IMR-90 (cell line): Measurements from ENCODE around the gene JMJD1C. TPM values are rescaled to one million over a fixed set of nuclear protein-coding genes. Genes with fewer than 3 reads are reported as not detected.

Source experiments
- ATAC-seq: fragments of 200-7000 bp; cut with Tn5 transposase; 2 replicates; pipeline ENCODE4 v1.9.1; 2020; ENCODE audit warnings: low read depth, mild to moderate bottlenecking, moderate library complexity
- BruUV-seq: library from RNA; stranded (reverse); fragments of 400-500 nt; replicated peaks from 2 replicates; lab custom pipeline; 2021; lab: Mats Ljungman, UMichigan
- CTCF ChIA-PET: fragments of 300-600 bp; formaldehyde crosslinking; extraction: SDS; loops from one replicate; lab custom pipeline; 2021; ENCODE audit warnings: antibody characterized with exemption; lab: Yijun Ruan, JAX
- POLR2A ChIA-PET: fragments of 300-600 bp; sonication (Branson Sonifier 250); formaldehyde crosslinking; loops from one replicate; lab custom pipeline; 2022; ENCODE audit warnings: antibody characterized with exemption; ENCODE audit not compliant: unreplicated experiment; lab: Charles Lee
- DNase-seq: peaks from one replicate; pipeline ENCODE4 v3.0.0; 2013
- H2AFZ ChIP-seq: replicated peaks from 2 replicates; pipeline ENCODE3; 2013; ENCODE audit warnings: low read length, mild to moderate bottlenecking; ENCODE audit not compliant: poor library complexity
- H2AK5ac ChIP-seq: 2 replicates; pipeline ENCODE4 v1.6.1; 2013; ENCODE audit warnings: low read depth, low read length, inconsistent platforms
- H2AK9ac ChIP-seq: replicated peaks from 2 replicates; pipeline ENCODE3; 2013; ENCODE audit warnings: mild to moderate bottlenecking, low read depth, low read length, moderate library complexity; ENCODE audit not compliant: poor library complexity
- H2BK120ac ChIP-seq: 2 replicates; pipeline ENCODE4 v1.6.1; 2013; ENCODE audit warnings: low read depth, low read length, inconsistent platforms
- H2BK15ac ChIP-seq: 3 replicates; pipeline ENCODE4 v1.6.1; 2013; ENCODE audit warnings: low read depth, low read length, inconsistent platforms
- H2BK20ac ChIP-seq: 2 replicates; pipeline ENCODE4 v1.6.1; 2013; ENCODE audit warnings: low read depth, mild to moderate bottlenecking, inconsistent platforms, low read length, moderate library complexity
- H2BK5ac ChIP-seq: 2 replicates; pipeline ENCODE4 v1.6.1; 2013; ENCODE audit warnings: mild to moderate bottlenecking, low read depth, low read length, inconsistent platforms; ENCODE audit not compliant: poor library complexity, severe bottlenecking
- H3K14ac ChIP-seq: replicated peaks from 2 replicates; pipeline ENCODE4 v1.6.1; 2013; ENCODE audit warnings: low read depth, low read length, inconsistent platforms
- H3K18ac ChIP-seq: 2 replicates; pipeline ENCODE4 v1.6.1; 2013; ENCODE audit warnings: low read depth, low read length, control low read depth
- H3K23ac ChIP-seq: 2 replicates; pipeline ENCODE4 v1.6.1; 2013; ENCODE audit warnings: low read depth, low read length, inconsistent platforms
- H3K27ac ChIP-seq: 2 replicates; pipeline ENCODE4 v1.5.1; 2013; ENCODE audit warnings: mild to moderate bottlenecking, control low read depth, low read length; ENCODE audit not compliant: insufficient read depth
- H3K27me3 ChIP-seq: 2 replicates; pipeline ENCODE4 v1.6.1; 2013; ENCODE audit warnings: low read length; ENCODE audit not compliant: control insufficient read depth, insufficient read depth
- H3K36me3 ChIP-seq: 2 replicates; pipeline ENCODE4 v1.6.1; 2013; ENCODE audit warnings: low read length, mixed read lengths; ENCODE audit not compliant: control insufficient read depth, insufficient read depth
- H3K4ac ChIP-seq: 2 replicates; pipeline ENCODE4 v1.6.1; 2013; ENCODE audit warnings: low read depth, low read length, inconsistent platforms
- H3K4me1 ChIP-seq: 2 replicates; pipeline ENCODE4 v1.6.1; 2013; ENCODE audit warnings: low read length, mixed read lengths; ENCODE audit not compliant: control insufficient read depth, insufficient read depth
- H3K4me2 ChIP-seq: 2 replicates; pipeline ENCODE4 v1.6.1; 2013; ENCODE audit warnings: low read depth, mild to moderate bottlenecking, control low read depth, low read length, moderate library complexity
- H3K4me3 ChIP-seq: 2 replicates; pipeline ENCODE4 v1.5.1; 2013; ENCODE audit warnings: low read depth, mild to moderate bottlenecking, control low read depth, low read length, moderate library complexity; ENCODE audit not compliant: insufficient read depth
- H3K56ac ChIP-seq: 2 replicates; pipeline ENCODE4 v1.6.1; 2013; ENCODE audit warnings: low read length, inconsistent platforms; ENCODE audit not compliant: insufficient read depth; ENCODE audit errors: extremely low read depth
- H3K79me1 ChIP-seq, 2 experiments: 2 replicates each; pipeline ENCODE4 v1.6.1; 2013; ENCODE audit warnings: low read length in 2 of 2, inconsistent platforms in 1 of 2, low read depth in 1 of 2
- H3K9ac ChIP-seq: 2 replicates; pipeline ENCODE4 v1.6.1; 2013; ENCODE audit warnings: low read depth, low read length, control low read depth
- H3K9me1 ChIP-seq: 2 replicates; pipeline ENCODE4 v1.6.1; 2013; ENCODE audit warnings: low read length, inconsistent platforms; ENCODE audit not compliant: insufficient read depth
- H3K9me3 ChIP-seq: 2 replicates; pipeline ENCODE4 v1.6.1; 2013; ENCODE audit warnings: low read length; ENCODE audit not compliant: control insufficient read depth, insufficient read depth
- H4K20me1 ChIP-seq: 2 replicates; pipeline ENCODE4 v1.6.1; 2013; ENCODE audit warnings: low read length, inconsistent platforms; ENCODE audit not compliant: insufficient read depth
- H4K5ac ChIP-seq: 2 replicates; pipeline ENCODE4 v1.6.1; 2013; ENCODE audit warnings: mild to moderate bottlenecking, low read depth, low read length, control low read depth
- H4K8ac ChIP-seq, 2 experiments: 2 replicates each; pipeline ENCODE4 v1.6.1; 2013; ENCODE audit warnings: low read depth in 2 of 2, low read length in 2 of 2, control low read depth in 1 of 2, inconsistent platforms in 1 of 2
- H4K91ac ChIP-seq: 2 replicates; pipeline ENCODE4 v1.6.1; 2013; ENCODE audit warnings: low read depth, low read length, inconsistent platforms; ENCODE audit not compliant: insufficient read depth
- CEBPB ChIP-seq: IDR thresholded peaks from 2 replicates; pipeline ENCODE4 v1.6.1; 2012; ENCODE audit warnings: low read depth, low read length, improper control_type of control experiment
- FOS ChIP-seq: fragments of 150-350 bp; IDR thresholded peaks from 2 replicates; pipeline ENCODE4 v1.6.1; 2016; ENCODE audit warnings: low read depth, low read length
- WGBS, 2 experiments: methylation state at CpG; one replicate each; pipeline versions ENCODE4 v1.1.5 to v1.1.7; 2013; ENCODE audit warnings: missing lambda C conversion rate in 2 of 2; ENCODE audit not compliant: insufficient read length in 1 of 2; ENCODE audit errors: extremely low coverage in 2 of 2; 5-methylcytosine and 5-hydroxymethylcytosine counted together
- dilution Hi-C: fragments of 300-500 bp; cut with HindIII; formaldehyde crosslinking; loops from one replicate; pipeline ENCODE4 v1.14.3; 2018; ENCODE audit warnings: low sequenced_read_pairs; ENCODE audit not compliant: unreplicated experiment
- in situ Hi-C: fragments of 300-500 bp; cut with MboI; formaldehyde crosslinking; loops from 3 replicates; pipeline ENCODE4 v1.14.3; 2019; ENCODE audit warnings: low sequenced_read_pairs, inconsistent platforms, mixed read lengths
- intact Hi-C: fragments of 100-400 bp; cut with micrococcal nuclease; formaldehyde crosslinking; loops from 2 replicates; pipeline ENCODE4 v1.10.0; 2022
- polyA plus RNA-seq, 3 experiments: library from polyadenylated mRNA; depleted of rRNA; stranded (reverse); fragments of >200 nt; gene quantifications; 2 replicates each; pipeline ENCODE4 v1.2.3, GENCODE V29; 2012; ENCODE audit warnings: low replicate concordance in 1 of 3
- total RNA-seq: library from RNA; depleted of rRNA; stranded (reverse); fragments of >200 nt; gene quantifications from 2 replicates; pipeline ENCODE4 v1.2.3, GENCODE V29; 2012

Gene JMJD1C
- total and polyA plus RNA-seq, 2 of the 4 experiments (the other 2 are of a cell fraction): 15.6 to 96.8 TPM

DNA sequence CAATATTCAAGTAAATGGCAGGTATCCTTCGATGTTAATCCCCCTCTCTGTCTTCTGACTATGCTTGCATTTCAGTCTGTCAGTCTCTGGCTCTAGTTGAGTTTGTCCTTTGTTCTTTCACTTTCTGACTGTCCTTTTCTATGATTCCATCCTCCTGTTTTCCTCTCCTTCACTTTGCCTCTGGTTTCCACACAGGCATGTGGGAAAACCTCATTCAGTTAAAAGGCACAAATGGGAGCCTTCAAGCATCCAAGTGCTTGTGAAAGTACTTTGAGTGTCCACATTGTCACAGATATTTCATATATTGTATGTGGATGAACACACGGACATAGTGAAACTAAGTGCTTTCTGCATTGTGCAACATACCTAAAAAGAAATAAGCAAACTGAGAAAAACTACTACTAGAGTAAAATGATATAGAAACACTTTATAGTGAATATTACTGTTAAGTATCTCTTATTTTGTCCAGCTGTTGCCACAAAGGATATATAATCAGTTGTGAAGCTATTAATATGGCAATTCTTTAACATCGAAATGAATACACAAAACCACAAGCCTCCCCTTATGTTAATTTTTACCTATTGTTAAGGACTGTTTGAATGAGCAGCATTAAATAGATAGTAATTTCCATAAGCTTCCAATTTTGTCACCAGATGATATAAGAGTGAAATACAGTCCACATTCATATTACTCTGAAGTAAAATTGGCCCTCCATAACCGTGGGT, 260.9 kb downstream of the JMJD1C start:
- intact Hi-C loops: loop anchor here (5.0 kb wide), 1 partner anchor 317 kb away; the partner anchor contains the start of gene REEP3
- CTCF ChIA-PET: interaction anchor here (1.2 kb wide), 1 partner anchor 19 kb away, joined by 3 read pairs; no protein-coding TSS in a partner anchor
- H4K91ac ChIP-seq: no peak overlapping the region

More for the DNA sequence above, 260.9 kb downstream of the JMJD1C start:
- Histone ChIP-seq H2BK20ac (no peak overlapping the region), H2BK120ac (no peak overlapping the region), H3K4ac (no peak overlapping the region; the same call in 1 of the 2 replicates), H3K79me1 (peaks cover 27 to 58% of the 10 kb centered on the region in 2 experiments), H3K4me1 (peaks cover 9% of the 10 kb centered on the region), H3K4me2 (peak overlapping the region; percentile 66), H2AK9ac (no peak overlapping the region), H2BK15ac (no peak overlapping the region), H4K5ac (no peak overlapping the region), H3K9ac (no peak overlapping the region), H3K14ac (no peak overlapping the region), H3K36me3 (peaks cover 7% of the 10 kb centered on the region; the same call in 1 of the 2 replicates), H3K18ac (peak overlapping the region; percentile 5; the same call in 1 of the 2 replicates), H2BK5ac (peak overlapping the region; percentile 5), H2AFZ (no peak overlapping the region), H3K9me1 (peaks cover 6% of the 10 kb centered on the region), H3K9me3 (no peaks in the 10 kb centered on the region), H4K20me1 (peaks cover 13% of the 10 kb centered on the region; the same call in 1 of the 2 replicates), H3K23ac (no peak overlapping the region), H3K27me3 (no peaks in the 10 kb centered on the region), H3K27ac (no peak overlapping the region), H3K56ac (no peak overlapping the region), H2AK5ac (no peak overlapping the region), H3K4me3 (peak overlapping the region; percentile 12; the same call in 1 of the 2 replicates), H4K8ac (no peak overlapping the region)
- TF ChIP-seq FOS: no peak
- TF ChIP-seq CEBPB: peak; percentile 77
- in situ Hi-C loops: no loop called here
- ATAC-seq: no peak
- dilution Hi-C loops: no loop called here
- 100% methylated on average over 1 of the region's 4 CpGs; no CpG with 5 or more reads in 1 of the 2 experiments for WGBS, 2 experiments
- POLR2A ChIA-PET: no interaction called here
- DNase-seq: no peak
- BruUV-seq: no TSS peak
